ENCODE results near the gene OTOS. TPM values are rescaled to one million over a fixed set of nuclear protein-coding genes. Genes with fewer than 3 reads are reported as not detected.

The OTOS gene
- total and polyA plus RNA-seq, 2 of the 13 experiments (the other 11 are each of a cell fraction or from before 2014, with no cell fraction given) = not detected

DNA sequence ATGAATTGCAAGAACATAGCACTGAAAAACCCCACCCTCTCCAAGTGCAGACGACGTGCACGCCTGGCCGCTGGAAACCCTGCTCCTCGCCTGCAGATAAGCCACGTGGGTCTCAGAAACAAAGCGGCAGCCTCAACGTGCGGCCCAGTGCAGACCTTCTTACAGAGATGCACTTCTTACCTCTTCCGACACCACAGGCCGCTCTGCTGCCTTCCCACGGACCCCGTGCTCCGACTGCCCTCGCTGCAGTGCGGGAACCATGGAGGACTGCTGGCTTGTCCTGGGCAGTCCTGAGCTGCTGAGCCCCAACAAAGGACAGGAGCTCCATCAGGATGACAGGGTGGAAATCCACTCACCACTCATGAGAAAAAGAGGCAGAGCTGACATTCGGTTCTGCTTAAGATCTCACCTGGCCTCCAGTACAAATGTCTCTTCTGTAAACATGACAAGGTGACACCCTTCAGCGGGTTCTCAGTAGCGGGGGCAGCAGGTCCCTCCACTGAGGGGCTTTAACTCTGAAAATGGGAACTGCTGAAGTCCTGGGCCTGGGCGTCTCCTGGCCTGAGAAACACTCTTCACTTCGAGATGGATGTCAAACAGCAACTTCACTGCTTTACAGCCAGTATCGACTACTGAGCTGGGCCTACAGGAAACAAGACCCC, 10.6 kb downstream of the OTOS start:
- in situ Hi-C loops (cut with HindIII; ENCODE audit: extremely low pct_ligation_motif_present, low pct_unique_long_range_greater_than_20kb) = loop anchor here (10.0 kb wide), 1 partner anchor 195 kb away; no protein-coding TSS in a partner anchor
- H4K20me1 ChIP-seq (ENCODE audit: insufficient read depth, low read length) = no peaks in the 10 kb centered on the region
- no peak overlapping the region for H3K9ac ChIP-seq (ENCODE audit: insufficient read depth, low read depth, low read length)
- WGBS (ENCODE audit: low lambda C conversion rate) = 95% methylated on average over 22 of the region's 22 CpGs
- H3K9me3 ChIP-seq (ENCODE audit: low read length) = no peaks in the 10 kb centered on the region
- ATAC-seq = no peak
- ChIA-PET CTCF (ENCODE audit: low intra/inter-chr PET ratio, low total read pairs) (no interaction called here), POLR2A (no interaction called here)
- H3K36me3 ChIP-seq (replicated peaks in 1 of 2; ENCODE audit: control insufficient read depth in 1 of 2, insufficient read depth in 2 of 2, low read length in 2 of 2) = peaks cover 23 to 64% of the 10 kb centered on the region in 2 experiments
- no peak overlapping the region for H3K27ac ChIP-seq (ENCODE audit: extremely low read length, insufficient read depth, low read length)
- peaks cover 11% of the 10 kb centered on the region for H3K79me2 ChIP-seq (ENCODE audit: insufficient read depth, low read length)
- no TSS peak for BruUV-seq (replicated peaks)
- DNase-seq (ENCODE audit: low spot score) = no peak
- TF ChIP-seq PTBP1 (IDR thresholded peaks at IDR 0.05; ENCODE audit: low read depth, low read length, poor library complexity, severe bottlenecking) (no peak), PHF8 (CRISPR knock-in tag; IDR thresholded peaks at IDR 0.05) (no peak), AGO2 (optimal IDR thresholded peaks at IDR 0.05; ENCODE audit: low read depth, low read length) (peak; percentile 33), ZNF501 (CRISPR knock-in tag; IDR thresholded peaks at IDR 0.05) (no peak), ZFX (CRISPR knock-in tag; IDR thresholded peaks at IDR 0.05; ENCODE audit: low read depth) (no peak)
- TF ChIP-seq, protein P1, sequence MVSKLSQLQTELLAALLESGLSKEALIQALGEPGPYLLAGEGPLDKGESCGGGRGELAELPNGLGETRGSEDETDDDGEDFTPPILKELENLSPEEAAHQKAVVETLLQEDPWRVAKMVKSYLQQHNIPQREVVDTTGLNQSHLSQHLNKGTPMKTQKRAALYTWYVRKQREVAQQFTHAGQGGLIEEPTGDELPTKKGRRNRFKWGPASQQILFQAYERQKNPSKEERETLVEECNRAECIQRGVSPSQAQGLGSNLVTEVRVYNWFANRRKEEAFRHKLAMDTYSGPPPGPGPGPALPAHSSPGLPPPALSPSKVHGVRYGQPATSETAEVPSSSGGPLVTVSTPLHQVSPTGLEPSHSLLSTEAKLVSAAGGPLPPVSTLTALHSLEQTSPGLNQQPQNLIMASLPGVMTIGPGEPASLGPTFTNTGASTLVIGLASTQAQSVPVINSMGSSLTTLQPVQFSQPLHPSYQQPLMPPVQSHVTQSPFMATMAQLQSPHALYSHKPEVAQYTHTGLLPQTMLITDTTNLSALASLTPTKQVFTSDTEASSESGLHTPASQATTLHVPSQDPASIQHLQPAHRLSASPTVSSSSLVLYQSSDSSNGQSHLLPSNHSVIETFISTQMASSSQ (IDR thresholded peaks at IDR 0.05; ENCODE audit: low read depth) = no peak
- TF ChIP-seq, protein P1 (CRISPR knock-in tag; IDR thresholded peaks at IDR 0.05; ENCODE audit: borderline replicate concordance) = no peak
- TF ChIP-seq, protein P2, sequence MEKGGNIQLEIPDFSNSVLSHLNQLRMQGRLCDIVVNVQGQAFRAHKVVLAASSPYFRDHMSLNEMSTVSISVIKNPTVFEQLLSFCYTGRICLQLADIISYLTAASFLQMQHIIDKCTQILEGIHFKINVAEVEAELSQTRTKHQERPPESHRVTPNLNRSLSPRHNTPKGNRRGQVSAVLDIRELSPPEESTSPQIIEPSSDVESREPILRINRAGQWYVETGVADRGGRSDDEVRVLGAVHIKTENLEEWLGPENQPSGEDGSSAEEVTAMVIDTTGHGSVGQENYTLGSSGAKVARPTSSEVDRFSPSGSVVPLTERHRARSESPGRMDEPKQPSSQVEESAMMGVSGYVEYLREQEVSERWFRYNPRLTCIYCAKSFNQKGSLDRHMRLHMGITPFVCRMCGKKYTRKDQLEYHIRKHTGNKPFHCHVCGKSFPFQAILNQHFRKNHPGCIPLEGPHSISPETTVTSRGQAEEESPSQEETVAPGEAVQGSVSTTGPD (CRISPR knock-in tag; IDR thresholded peaks at IDR 0.05) = no peak
- peaks cover 10% of the 10 kb centered on the region for H3K4me1 ChIP-seq (ENCODE audit: insufficient read depth, low read length)
- H3K27me3 ChIP-seq (ENCODE audit: control insufficient read depth in 1 of 2, insufficient read depth in 2 of 2, low read length in 2 of 2) = no peaks in the 10 kb centered on the region
- intact Hi-C loops (cut with micrococcal nuclease; ENCODE audit: unreplicated experiment) = no loop called here
- no peak overlapping the region for H3K4me3 ChIP-seq (replicated peaks in 1 of 3; ENCODE audit: insufficient read depth in 1 of 3, low read depth in 2 of 3, low read length in 3 of 3)
- H3K4me2 ChIP-seq (ENCODE audit: low read depth, low read length) = no peak overlapping the region
- H2AFZ ChIP-seq (ENCODE audit: low read length) = no peak overlapping the region
- FAIRE-seq = no peak
